ENCODE results near the gene SGK1.
A peak's percentile ranks its signal among the peaks of the same experiment; 100 is the strongest.
"Not testable (repeated sequence)": the region's sequence is repeated elsewhere in the genome, so short reads cannot be mapped to it uniquely, and the experiment has no call there.

SGK1 gene

DNA sequence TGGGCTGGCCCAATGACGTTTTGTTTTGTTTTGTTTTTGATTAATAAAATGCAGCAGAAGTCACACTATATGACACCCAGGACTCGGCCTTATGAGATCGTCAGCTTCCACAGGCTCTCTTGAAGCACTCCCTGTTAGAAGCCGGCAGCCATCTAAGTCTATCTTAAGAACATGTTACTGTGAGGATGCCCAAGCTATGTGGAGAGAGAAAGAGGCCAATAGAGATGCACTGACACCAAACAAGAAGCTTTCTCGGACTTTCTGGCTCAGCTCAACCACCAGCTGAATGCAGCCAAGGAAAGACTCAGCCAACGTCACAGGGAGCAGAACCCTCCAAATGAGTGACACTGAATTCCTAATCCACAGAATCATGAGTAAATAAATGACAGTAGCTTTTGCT lies 14.0 kb downstream of the SGK1 start:
- no peak for DNase-seq

DNA sequence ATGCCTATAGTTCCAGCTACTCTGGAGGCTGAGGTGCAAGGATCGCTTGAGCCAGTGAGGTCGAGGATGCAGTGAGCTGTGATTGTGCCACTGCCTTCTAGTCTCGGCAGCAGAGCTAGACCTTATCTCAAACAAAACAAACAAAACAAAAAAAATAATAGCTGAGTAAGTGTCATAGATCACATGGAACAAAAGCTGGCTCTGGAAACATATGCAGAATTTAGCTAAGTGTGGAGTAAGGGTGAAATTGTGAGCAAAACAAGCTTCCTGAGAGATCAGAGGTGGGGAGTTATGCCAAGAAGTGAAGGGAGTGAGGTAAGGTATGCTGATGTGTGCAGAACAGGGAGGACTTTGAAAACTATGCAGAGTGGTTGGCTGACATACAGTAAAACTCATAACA lies 18.7 kb downstream of the SGK1 start:
- DNase-seq = peak in 2 of 4 experiments; percentile 28 to 42

DNA sequence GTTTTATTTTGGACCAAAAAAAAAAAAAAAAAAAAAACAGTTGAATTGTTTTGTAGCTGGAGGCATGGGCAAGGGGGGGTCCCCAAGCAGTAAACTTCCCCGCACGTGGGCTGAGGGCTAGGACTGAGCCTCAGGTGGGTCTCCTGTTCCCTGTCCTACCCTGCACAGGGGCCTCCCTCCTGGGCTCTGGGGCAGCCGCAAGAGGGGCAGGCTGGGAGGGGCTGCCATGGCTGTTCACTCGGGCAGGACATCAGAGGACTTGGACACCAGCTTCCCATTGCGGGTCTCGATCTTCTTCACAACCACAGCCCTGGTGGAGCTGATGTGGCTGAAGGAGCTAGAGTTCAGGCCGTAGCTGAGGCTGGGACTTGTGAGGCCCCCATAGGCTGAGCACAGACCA lies 21.1 kb downstream of the SGK1 start:
- DNase-seq = no peak

DNA sequence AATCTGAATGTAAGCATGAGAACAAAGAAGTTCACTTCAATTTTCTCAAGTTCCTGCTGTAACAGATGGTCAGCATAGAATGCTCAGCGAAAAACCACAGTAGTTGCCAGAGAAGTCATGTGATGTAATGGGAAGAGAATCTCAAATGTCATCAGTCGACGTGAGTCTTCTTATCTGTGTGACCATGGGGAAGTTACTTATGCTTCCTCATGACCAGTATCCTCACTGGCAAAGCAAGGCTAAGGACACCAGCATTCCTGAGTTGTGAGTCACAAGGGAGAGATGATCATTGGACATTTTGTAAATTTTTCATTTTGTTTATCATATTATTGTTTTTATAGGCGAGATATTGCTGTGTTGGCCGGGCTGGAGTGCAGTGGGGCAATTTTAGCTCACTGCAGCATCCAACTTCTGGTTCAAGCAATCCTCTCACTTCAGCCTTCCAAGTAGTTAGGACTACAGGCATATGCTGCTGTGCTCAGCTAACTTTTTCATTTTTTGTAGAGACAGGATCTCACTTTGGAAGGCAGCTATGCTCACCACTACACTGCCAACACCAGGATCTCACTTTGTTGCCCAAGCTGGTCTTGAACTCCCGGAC lies 21.9 kb downstream of the SGK1 start:
- DNase-seq = peak; percentile 86 to 99 (median 94)

DNA sequence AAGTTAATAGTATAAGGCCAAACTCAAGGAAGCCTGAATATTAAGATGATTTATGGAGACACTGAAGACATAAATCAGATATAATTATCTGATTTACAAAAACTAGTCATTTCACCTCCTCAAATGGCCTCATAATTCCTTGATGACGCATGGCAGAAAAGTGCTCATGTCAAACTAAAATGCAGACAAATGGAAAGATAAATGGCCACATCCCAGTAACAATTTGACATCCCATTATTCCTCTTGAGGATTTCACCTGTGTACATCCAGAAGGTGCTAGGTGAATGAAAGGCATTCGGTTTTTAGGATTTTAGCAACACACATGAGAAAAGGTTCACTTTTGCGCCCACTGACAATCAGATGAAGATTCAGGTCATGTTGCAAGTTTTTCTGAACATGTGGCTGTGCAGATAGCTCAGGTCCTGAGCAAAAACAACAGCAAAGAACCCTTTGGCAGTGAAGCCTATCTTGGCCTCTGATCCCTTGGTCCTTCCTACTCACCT lies 24.2 kb downstream of the SGK1 start:
- DNase-seq = no peak

DNA sequence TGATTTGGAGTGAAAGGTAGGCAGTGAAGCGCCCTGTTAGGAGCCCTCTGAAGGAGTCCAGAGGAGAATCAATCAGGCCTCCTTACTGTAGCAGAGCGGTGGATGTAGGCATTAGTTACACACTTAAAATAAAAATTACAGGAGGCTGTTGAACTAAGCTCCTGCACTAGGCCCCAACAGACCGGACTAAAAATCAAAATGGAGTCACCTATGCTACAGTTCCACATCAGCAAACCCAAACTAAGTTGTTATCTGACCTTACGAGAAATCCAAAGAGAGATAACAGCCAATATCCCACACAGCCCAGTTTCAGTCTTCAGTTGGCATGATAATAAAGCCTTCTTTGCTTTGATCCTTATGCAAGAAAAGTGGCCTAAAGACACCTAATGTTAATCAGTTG lies 26.8 kb downstream of the SGK1 start:
- DNase-seq = no peak

DNA sequence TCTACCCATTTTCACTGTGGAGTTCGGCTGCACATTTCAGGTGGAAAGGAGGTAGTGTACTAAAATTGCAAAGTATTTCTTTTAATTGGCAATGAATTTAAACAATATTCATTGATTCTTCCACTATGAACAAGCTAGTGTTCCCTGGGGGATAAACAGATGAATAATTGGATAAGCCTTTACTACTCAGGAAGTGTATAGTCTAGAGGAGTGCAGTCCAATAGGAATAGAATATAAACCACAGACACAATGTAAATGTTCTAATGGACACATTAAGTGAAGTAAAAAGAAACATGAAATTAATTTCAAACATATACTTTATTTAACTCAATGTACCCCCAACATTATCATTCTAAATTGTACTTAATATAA lies 28.7 kb downstream of the SGK1 start:
- DNase-seq = no peak

DNA sequence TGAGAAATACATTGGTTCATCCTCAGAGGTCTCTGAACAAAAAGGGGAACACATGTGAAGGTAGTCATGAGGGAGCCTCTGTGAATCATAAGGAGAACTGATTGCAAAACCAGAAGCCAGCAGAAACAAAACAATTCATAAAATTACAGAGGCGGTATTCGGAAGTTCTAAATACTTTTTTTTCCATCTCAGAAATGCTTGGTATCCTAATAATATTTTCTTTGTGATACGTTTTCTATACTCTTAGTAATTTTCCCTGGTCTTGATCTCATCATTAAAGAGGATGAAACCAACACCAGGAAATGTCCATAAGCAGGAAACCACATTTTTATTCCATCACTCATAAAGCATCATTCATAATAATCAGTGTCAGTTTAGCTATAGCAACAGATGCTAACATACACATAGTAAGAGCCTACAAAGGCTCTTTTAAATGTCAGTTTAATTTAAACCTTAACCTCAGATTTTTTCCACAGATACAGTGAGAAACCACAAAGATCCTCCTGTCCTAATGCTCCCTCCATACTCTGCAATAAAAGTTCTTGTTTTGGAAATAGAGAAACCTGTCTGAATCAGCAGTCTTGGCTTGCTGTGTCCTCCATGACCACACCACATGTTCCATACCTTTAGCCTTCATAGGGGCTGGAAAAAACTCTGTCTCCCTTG lies 29.2 kb downstream of the SGK1 start:
- DNase-seq = peak; percentile 72 to 96 (median 86)

DNA sequence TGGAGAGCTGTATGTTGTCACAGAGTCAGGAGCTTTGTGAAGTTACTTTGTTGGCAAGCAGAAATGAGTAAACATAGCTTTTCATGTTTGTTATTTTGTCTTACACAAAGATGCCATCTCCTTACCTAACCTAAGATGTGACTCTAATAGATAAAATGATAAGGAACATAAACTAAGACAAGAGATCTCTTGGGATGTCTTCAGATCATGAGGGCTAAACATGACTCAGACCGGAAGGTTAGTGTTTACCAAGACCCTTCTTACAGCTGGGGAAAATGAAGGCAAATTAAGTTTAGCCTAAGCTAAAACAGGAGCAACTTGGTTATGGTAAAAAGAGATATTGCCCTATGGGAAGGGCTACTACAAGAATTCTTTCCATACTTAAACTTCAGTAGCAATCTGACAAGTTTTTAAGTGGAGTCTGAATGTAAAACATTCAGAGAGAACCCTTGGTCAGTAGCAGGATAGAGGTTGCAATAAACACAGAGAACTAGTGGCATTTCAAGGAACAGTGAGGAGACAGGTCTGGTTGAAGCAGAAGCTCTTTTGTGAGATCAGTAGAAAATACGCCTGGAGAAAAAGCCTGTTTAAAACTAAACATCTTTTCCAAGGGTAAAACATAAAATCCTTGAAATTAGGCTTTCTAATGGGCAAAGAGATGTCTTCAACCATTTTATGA lies 29.9 kb downstream of the SGK1 start:
- DNase-seq = peak; percentile 19 to 59 (median 43)

DNA sequence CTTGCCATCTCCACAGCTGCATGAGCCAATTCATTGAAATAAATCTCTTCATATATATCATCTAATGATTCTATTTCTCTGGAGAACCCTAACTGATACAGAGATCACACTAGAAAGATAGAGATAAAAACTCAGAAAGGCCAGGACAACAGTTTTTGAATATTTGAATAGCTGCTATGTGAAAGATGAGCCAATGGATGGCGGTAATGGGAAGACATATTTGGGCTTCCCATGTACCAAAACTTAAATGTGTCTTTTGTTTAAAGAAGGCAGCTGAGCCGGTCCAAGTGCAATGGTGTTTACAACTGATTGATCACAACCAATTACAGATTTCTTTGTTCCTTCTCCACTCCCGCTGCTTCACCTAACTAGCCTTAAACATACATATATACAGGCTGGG lies 35.1 kb downstream of the SGK1 start:
- DNase-seq = peak in 2 of 4 experiments; percentile 13 to 31

DNA sequence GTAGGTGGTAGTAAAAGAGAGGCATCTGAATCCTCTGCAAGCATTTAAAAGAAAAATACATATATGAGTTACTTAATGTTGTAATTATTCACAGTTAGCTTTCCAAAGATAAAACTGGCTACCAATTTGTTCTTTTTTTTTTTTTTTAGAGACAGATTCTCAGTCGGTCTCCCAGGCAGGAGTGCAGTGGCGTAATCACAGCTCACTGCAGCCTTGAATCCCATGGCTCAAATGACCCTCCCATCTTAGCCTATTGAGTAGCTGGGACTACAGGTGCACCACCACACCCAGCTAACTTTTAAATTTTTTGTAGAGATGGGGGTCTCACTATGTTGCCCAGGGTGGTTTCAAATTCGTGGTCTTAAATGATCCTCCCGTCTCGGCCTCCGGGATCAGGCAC lies 36.5 kb downstream of the SGK1 start:
- no peak for DNase-seq

DNA sequence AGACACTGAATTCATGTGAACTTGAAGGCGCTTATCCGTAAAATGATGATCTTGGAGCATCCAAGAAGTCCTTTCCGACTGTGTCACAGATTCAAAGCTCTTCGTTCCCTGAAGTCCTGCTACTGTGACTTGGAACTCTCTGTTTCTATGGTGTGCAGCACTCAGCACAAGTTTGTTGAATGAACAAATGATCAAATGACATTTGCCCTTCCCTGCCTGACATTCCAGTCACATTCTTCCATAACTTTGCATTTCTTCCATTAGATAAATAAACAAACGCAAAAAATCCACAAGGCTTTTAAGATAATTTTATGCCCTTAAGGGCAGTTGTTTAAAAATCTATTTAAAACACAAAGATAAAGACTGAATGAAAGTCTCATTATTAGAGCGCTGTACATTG lies 39.9 kb downstream of the SGK1 start:
- DNase-seq = no peak

DNA sequence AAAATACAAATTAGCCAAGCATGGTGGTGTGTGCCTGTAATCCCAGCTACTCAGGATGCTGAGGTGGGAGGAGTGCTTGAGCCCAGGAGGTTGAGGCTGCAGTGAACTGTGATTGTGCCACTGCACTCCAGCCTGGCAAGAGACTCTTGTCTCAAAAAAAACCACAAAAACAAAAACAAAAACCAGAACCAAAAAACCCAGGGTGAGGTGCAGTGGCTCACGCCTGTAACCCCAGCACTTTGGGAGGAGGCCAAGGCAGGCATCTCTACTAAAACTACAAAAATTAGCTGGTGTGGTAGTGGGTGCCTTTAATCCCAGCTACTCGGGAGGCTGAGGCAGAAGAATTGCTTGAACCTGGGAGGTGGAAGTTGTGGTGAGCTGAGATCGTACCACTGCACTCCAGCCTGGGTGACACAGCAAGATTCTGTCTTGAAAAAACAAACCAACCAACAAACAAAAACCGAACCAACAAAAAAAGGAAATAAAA lies 41.0 kb downstream of the SGK1 start:
- peak in 3 of 4 experiments; percentile 14 to 46 (median 38) for DNase-seq

DNA sequence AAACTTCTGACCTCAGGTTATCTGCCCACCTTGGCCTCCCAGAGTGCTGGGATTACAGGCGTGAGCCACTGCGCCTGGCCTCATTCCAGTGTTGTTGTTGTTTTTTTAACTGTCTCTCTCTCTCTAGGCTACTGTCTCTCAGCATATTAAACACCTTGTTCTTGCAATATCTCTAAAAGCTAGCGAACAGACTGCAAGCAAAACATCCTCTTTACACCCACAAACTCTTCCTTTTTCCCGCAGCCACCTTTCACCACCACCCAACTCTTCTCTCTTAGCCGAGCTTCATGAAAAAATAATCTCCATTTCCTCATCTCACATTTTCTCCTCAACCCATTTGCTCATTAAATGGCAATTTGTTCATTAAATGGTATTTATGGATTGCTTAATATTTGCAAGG lies 45.5 kb downstream of the SGK1 start:
- peak in 1 of 4 experiments; percentile 38 for DNase-seq

DNA sequence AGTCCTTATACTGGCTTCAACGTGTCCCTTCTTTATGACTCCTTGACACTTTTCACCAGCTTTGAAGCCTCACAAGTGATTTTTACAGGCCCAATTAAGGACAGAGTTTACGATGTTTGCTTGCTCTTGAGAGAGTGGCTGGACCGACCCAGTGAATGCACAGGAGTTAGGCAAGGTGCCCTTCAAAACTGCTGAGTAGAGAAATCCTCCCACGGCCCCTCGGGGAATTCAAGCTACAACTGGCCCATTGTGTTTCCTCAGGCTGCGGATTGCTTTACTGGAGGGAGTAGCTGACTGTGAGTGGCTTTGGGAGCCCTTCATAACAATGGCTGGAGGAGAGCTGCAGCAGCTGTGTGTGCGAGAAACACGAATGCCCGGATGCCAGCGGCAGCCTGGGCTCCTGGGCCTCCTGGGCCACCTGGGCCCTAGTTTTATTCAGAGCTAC lies 50.0 kb downstream of the SGK1 start:
- DNase-seq = no peak

DNA sequence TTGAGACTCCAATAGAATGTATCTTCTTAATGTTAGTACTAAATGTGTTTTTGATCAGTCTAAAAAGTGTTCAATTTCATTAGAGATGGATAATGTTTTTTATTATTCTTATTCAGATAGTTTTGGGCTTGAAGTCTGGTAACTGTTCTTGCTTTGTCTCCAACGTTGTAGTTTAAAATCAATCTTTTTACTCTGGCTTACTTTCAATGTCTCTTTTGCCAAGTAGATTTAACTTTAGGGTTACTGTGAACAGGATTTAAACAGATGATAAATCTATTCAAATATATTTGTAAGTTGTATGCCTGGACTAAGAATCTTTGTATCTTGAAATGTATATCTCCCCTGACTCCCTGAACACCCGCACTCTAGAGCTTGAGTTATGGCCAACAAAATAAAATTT lies 51.1 kb downstream of the SGK1 start:
- no peak for DNase-seq

DNA sequence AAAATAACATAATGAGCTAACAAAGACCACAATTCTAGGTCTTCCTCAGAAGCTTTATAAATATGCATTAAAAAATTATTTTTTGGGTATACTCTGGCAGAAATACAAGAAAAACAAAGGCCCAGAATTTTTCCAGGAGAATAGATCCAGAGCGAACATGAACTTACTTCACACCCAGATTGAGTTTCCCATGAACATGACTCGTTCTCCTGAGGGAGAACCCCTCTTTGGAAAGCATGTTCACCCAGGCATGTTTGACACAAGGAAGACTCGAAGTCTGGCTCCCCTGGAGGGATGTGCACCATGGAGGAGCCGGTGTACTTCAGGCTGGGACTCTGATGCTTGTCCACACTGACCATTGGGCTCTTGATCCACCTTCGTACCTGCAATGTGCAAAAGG lies 56.1 kb downstream of the SGK1 start:
- no peak for DNase-seq

DNA sequence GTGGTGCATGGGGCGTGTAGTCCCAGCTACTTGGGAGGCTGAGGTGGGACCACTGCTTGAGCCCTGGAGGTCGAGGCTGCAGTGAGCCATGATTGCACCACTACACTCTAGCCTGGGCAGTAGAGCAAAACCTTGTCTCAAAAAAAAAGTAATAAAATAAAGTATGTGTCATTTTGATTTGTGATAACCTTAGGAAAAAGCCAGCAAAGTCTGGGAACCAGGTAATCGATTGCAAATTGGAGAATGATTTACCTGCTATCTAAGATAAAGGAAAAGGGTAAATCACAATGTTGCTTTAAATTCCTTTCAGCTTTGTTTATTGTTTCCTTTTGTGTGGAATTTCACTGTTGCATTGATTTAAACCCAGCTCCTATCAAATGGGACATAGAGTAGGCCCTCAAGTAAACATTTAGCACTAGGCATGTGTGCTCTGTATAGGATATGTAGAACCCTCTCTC lies 59.0 kb downstream of the SGK1 start:
- DNase-seq = no peak

DNA sequence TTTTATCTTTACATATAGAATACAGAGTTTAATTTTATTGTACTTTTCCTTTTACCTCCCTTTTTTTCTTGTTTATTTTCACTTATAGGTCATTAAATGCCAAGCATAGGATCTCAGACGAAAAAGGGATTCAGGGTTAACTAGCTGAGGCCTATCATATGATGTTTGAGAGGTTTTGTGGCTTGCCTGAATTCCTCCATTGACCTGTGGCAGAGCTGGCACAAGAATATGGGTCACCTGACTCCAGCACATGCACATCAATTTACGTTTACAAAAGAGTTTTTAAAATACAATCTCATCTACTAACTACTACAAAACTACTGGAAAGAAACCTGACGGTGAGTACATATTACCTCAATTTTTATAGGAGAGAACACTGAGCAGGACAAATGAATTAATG lies 60.4 kb downstream of the SGK1 start:
- no peak for DNase-seq

DNA sequence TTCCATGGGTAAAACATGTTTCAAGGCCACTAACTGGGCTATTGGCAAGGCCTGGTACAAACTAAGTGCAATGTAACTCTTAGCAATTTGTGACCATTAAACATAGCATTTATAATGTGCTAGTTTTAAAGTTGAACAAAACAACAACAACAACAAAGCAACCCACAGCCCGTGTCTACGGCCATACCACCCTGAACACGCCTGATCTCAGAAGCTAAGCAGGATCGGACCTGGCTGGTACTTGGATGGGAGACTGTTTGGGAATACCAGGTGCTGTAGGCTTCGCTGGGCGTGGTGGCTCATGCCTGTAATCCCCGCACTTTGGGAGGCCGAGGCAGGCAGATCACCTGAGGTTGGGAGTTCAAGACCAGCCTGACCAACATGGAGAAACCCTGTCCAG lies 61.0 kb downstream of the SGK1 start:
- no peak for DNase-seq

DNA sequence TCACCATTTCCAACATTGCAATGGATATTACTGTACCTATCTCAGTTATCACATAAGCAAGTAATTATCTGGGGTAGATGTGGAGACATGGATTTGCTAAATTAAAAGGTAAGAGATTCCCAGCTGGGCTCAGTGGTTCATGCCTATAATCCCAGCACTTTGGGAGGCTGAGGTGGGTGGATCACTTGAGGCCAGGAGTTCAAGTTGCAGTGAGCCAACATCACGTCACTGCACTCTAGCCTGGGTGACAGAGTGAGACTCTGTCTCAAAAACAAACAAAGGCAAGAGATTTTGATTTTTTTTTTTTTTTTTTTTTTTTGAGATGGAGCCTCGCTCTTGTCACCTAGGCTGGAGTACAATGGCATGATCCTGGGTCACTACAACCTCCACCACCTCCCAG lies 62.6 kb downstream of the SGK1 start:
- DNase-seq = not testable (repeated sequence)

DNA sequence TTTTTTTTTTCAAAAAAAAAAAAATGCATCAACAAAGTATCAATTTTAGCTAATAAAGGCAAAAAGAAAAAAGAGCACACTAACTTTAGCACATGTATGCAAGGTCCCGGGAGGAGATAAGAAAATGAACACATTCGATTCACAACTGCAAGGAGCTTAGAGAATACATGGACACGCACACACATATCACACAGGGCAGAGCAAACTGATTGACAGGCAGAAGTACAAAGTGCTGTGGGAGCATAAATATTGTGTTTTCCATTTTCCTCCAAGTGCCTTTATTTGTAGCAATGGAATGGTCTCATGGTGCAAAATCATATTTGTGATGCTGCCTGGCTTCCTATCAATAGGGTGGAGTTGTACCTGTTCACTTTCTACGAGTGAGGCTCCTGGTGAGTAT lies 63.8 kb downstream of the SGK1 start:
- no peak for DNase-seq

DNA sequence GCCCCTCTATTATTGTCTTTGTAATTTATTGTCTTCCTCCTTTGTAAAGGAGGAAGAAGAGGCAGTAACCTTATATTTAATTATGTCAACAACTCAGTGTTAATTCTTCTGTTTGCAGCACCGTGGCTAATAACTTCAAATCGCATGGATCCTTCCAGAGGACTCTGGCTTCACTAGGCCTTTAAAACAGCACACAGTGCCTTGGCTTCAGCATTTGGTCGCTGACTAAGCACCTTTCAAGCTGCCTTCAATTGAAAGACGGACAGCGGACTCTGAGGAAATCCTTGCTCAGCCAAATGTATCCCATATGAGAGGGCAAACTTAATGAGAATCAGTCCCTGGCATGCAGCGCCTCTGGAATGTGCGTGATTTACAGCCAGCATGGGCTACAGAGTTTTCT lies 64.2 kb downstream of the SGK1 start:
- peak in 1 of 4 experiments; percentile 54 for DNase-seq

DNA sequence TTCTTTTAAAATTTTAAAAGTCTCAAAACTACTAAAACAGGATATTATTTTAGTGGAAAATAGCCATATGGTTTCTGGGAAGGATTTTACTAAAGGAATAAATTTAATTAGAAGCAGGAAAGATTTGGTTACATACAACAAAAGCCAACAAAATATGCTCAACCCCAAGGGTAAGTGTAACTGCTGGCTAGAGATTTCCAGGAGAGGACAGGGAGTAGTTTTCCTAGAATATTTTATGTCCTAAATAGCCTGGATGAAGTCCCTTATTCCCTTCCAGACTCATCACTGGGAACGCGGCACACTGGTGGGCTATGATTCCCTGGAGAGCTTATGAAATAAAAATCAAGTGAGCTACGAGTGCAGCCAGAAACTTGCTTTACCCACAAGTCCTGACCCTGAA lies 66.6 kb downstream of the SGK1 start:
- DNase-seq = no peak
